SJCRH30 (cell line): ENCODE results near the gene TTC9B. TPM values are rescaled to one million over a fixed set of nuclear protein-coding genes. Genes with fewer than 3 reads are reported as not detected.
A peak's percentile ranks its signal among the peaks of the same experiment; 100 is the strongest.
"Not testable (repeated sequence)": the region's sequence is repeated elsewhere in the genome, so short reads cannot be mapped to it uniquely, and the experiment has no call there.

ENCODE experiments used
- DNase-seq, 2 experiments: peaks; one replicate each; pipeline ENCODE4 v3.0.0-alpha.2; 2015 to 2020
- H3K27ac ChIP-seq: fragments of 250-450 bp; sonication (Bioruptor Pico); 2 replicates; pipeline ENCODE4 v1.5.1; 2020; ENCODE audit warnings: mild to moderate bottlenecking, moderate library complexity
- H3K27me3 ChIP-seq: fragments of 250-450 bp; sonication (Bioruptor Pico); 2 replicates; pipeline ENCODE4 v1.5.1; 2020; ENCODE audit warnings: mild to moderate bottlenecking, moderate library complexity
- H3K36me3 ChIP-seq: fragments of 250-450 bp; sonication (Bioruptor Pico); 2 replicates; pipeline ENCODE4 v1.5.1; 2020; ENCODE audit warnings: mild to moderate bottlenecking, moderate library complexity
- H3K4me1 ChIP-seq: fragments of 250-450 bp; sonication (Bioruptor Pico); 2 replicates; pipeline ENCODE4 v1.5.1; 2020; ENCODE audit warnings: mild to moderate bottlenecking, moderate library complexity
- H3K4me3 ChIP-seq: fragments of 250-450 bp; sonication (Bioruptor Pico); 2 replicates; pipeline ENCODE4 v1.5.1; 2020; ENCODE audit warnings: mild to moderate bottlenecking, moderate library complexity
- H3K9me3 ChIP-seq: fragments of 250-450 bp; sonication (Bioruptor Pico); replicated peaks from 2 replicates; pipeline ENCODE4 v1.5.1; 2020; ENCODE audit warnings: mild to moderate bottlenecking, moderate library complexity
- total RNA-seq: library from RNA; depleted of rRNA; stranded (reverse); fragments of >200 nt; shearing (Covaris generic); gene quantifications from 2 replicates; pipeline ENCODE4 v1.2.3, GENCODE V29; 2014

Gene TTC9B
- total RNA-seq, 1 experiment from 2014 or later = not detected

GRCh38 chr19:40192758-40193586, 25.2 kb downstream of the TTC9B start:
- Histone ChIP-seq H3K27ac (no peak overlapping the region), H3K9me3 (no peaks in the 10 kb centered on the region), H3K4me3 (no peak overlapping the region), H3K27me3 (0 out of 2 replicates have a peak, but pooled peaks cover 3% of the 10 kb centered on the region), H3K36me3 (no peaks in the 10 kb centered on the region), H3K4me1 (no peaks in the 10 kb centered on the region)
- DNase-seq = no peak

GRCh38 chr19:40191836-40192646, 26.1 kb downstream of the TTC9B start:
- Histone ChIP-seq H3K4me3 (peak overlapping the region; percentile 98), H3K36me3 (no peaks in the 10 kb centered on the region), H3K9me3 (no peaks in the 10 kb centered on the region), H3K4me1 (no peaks in the 10 kb centered on the region), H3K27ac (no peak overlapping the region), H3K27me3 (0 out of 2 replicates have a peak, but pooled peaks cover 3% of the 10 kb centered on the region)
- peak; percentile 60 to 68 for DNase-seq

- Histone ChIP-seq H3K36me3 (no peaks in the 10 kb centered on the region), H3K4me1 (peaks cover 5% of the 10 kb centered on the region; the same call in 1 of the 2 replicates), H3K9me3 (no peaks in the 10 kb centered on the region), H3K27ac (peak within 1 kb of the TSS; percentile 68), H3K27me3 (peaks cover 9% of the 10 kb centered on the region; the same call in 1 of the 2 replicates), H3K4me3 (peak within 1 kb of the TSS; percentile 98)
- DNase-seq = peak; percentile 88
These were observed 27.0 kb downstream of the TTC9B start, which contains the start of gene MAP3K10 for GRCh38 chr19:40190891-40191835. TSS of gene MAP3K10 (plus strand) at chr19:40191426. CDS start at chr19:40192032, 606 bp downstream.

GRCh38 chr19:40184273-40184672, 33.9 kb downstream of the TTC9B start:
- H3K27ac ChIP-seq = no peak overlapping the region
- DNase-seq = no peak
- H3K4me1 ChIP-seq = peaks cover 8% of the 10 kb centered on the region; the same call in 1 of the 2 replicates
- H3K36me3 ChIP-seq = no peaks in the 10 kb centered on the region
- no peak overlapping the region for H3K4me3 ChIP-seq
- H3K27me3 ChIP-seq = peaks cover 10% of the 10 kb centered on the region; the same call in 1 of the 2 replicates
- no peaks in the 10 kb centered on the region for H3K9me3 ChIP-seq

- Histone ChIP-seq H3K4me1 (no peaks in the 10 kb centered on the region), H3K27ac (no peak overlapping the region), H3K4me3 (no peak overlapping the region), H3K36me3 (no peaks in the 10 kb centered on the region), H3K9me3 (no peaks in the 10 kb centered on the region), H3K27me3 (0 out of 2 replicates have a peak, but pooled peaks cover 7% of the 10 kb centered on the region)
- no peak for DNase-seq
These were observed 39.4 kb downstream of the TTC9B start for GRCh38 chr19:40178756-40179155.

GRCh38 chr19:40177286-40178070, 40.7 kb downstream of the TTC9B start:
- DNase-seq = no peak
- Histone ChIP-seq H3K36me3 (no peaks in the 10 kb centered on the region), H3K4me1 (no peaks in the 10 kb centered on the region), H3K4me3 (no peak overlapping the region), H3K27me3 (0 out of 2 replicates have a peak, but pooled peaks cover 7% of the 10 kb centered on the region), H3K27ac (no peak overlapping the region), H3K9me3 (no peaks in the 10 kb centered on the region)

- Histone ChIP-seq H3K9me3 (no peaks in the 10 kb centered on the region), H3K4me1 (no peaks in the 10 kb centered on the region), H3K27ac (no peak overlapping the region), H3K36me3 (no peaks in the 10 kb centered on the region), H3K27me3 (0 out of 2 replicates have a peak, but pooled peaks cover 7% of the 10 kb centered on the region), H3K4me3 (no peak overlapping the region)
- DNase-seq = no peak
These were observed 42.4 kb downstream of the TTC9B start for GRCh38 chr19:40175820-40176219.

GRCh38 chr19:40174092-40174491, 44.1 kb downstream of the TTC9B start:
- DNase-seq = no peak
- no peak overlapping the region for H3K27ac ChIP-seq
- H3K27me3 ChIP-seq = 0 out of 2 replicates have a peak, but pooled peaks cover 7% of the 10 kb centered on the region
- no peaks in the 10 kb centered on the region for H3K9me3 ChIP-seq
- no peaks in the 10 kb centered on the region for H3K4me1 ChIP-seq
- no peak overlapping the region for H3K4me3 ChIP-seq
- no peaks in the 10 kb centered on the region for H3K36me3 ChIP-seq

- H3K4me3 ChIP-seq, H3K27me3 ChIP-seq, DNase-seq, H3K9me3 ChIP-seq, H3K36me3 ChIP-seq, H3K27ac ChIP-seq, H3K4me1 ChIP-seq: not testable (repeated sequence)
These were observed 46.9 kb downstream of the TTC9B start for GRCh38 chr19:40171293-40171692.

- H3K4me1 ChIP-seq, H3K36me3 ChIP-seq, H3K27me3 ChIP-seq, H3K4me3 ChIP-seq, H3K9me3 ChIP-seq, H3K27ac ChIP-seq: not testable (repeated sequence)
- DNase-seq = peak in 1 of 2 experiments; percentile 26
These were observed 47.7 kb downstream of the TTC9B start for GRCh38 chr19:40170303-40170989.

- H3K27me3 ChIP-seq, H3K36me3 ChIP-seq, H3K27ac ChIP-seq, H3K9me3 ChIP-seq, H3K4me1 ChIP-seq, H3K4me3 ChIP-seq: not testable (repeated sequence)
- DNase-seq = peak in 1 of 2 experiments; percentile 14
These were observed 48.5 kb downstream of the TTC9B start for GRCh38 chr19:40169482-40170302.
